Nephron progenitor cell (in vitro differentiated cells): ENCODE results near the gene SEC22A.

Experiments
- DNase-seq: peaks from one replicate; pipeline ENCODE4 v3.0.0; 2021
- H3K27ac Mint-ChIP-seq: 2 replicates; pipeline ENCODE4 v1.8.0; 2021; ENCODE audit warnings: mild to moderate bottlenecking, moderate library complexity, mixed read lengths
- H3K27me3 Mint-ChIP-seq: 2 replicates; pipeline ENCODE4 v1.8.0; 2021; ENCODE audit warnings: mild to moderate bottlenecking, low read depth, mixed read lengths; ENCODE audit not compliant: poor library complexity
- H3K36me3 Mint-ChIP-seq: 2 replicates; pipeline ENCODE4 v1.8.0; 2021; ENCODE audit warnings: low read depth, mixed read lengths
- H3K4me1 Mint-ChIP-seq: 2 replicates; pipeline ENCODE4 v1.8.0; 2021; ENCODE audit warnings: mixed read lengths
- H3K4me3 Mint-ChIP-seq: 2 replicates; pipeline ENCODE4 v1.8.0; 2021; ENCODE audit warnings: mild to moderate bottlenecking, moderate library complexity, mixed read lengths
- H3K9me3 Mint-ChIP-seq: 2 replicates; pipeline ENCODE4 v1.8.0; 2021; ENCODE audit warnings: mild to moderate bottlenecking, moderate library complexity, mixed read lengths
- TF ChIP-seq, protein P1 (sequence below): fragments of 200-600 bp; sonication (generic); IDR thresholded peaks from 2 replicates; pipeline ENCODE4 v1.5.0; 2021; ENCODE audit warnings: antibody characterized with exemption

Gene SEC22A

DNA sequence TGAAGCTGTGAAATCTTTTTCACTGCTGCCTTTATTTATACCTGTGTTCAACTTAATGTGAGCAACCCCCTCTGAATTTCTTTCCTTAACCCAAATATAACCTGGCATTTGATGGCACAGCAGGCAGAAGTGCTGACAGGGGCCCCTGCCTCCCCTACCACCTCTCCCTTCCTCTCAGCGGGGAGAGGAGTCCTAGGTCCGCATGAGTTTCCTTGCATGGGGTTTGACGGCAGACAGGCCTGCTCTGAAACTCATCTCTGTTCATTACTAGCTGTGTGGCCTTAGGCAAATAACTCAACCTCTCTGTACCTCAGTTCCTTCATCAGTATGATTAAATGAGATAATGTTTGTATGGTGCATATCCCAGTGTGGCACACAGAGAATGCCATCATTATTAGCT lies 79.7 kb downstream of the SEC22A start:
- Mint-ChIP-seq H3K27me3 (peaks cover 21% of the 10 kb centered on the region), H3K36me3 (no peaks in the 10 kb centered on the region), H3K9me3 (no peaks in the 10 kb centered on the region), H3K27ac (no peak overlapping the region), H3K4me3 (no peak overlapping the region), H3K4me1 (no peaks in the 10 kb centered on the region)
- TF ChIP-seq, protein P1, sequence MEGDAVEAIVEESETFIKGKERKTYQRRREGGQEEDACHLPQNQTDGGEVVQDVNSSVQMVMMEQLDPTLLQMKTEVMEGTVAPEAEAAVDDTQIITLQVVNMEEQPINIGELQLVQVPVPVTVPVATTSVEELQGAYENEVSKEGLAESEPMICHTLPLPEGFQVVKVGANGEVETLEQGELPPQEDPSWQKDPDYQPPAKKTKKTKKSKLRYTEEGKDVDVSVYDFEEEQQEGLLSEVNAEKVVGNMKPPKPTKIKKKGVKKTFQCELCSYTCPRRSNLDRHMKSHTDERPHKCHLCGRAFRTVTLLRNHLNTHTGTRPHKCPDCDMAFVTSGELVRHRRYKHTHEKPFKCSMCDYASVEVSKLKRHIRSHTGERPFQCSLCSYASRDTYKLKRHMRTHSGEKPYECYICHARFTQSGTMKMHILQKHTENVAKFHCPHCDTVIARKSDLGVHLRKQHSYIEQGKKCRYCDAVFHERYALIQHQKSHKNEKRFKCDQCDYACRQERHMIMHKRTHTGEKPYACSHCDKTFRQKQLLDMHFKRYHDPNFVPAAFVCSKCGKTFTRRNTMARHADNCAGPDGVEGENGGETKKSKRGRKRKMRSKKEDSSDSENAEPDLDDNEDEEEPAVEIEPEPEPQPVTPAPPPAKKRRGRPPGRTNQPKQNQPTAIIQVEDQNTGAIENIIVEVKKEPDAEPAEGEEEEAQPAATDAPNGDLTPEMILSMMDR = no peak
- no peak for DNase-seq

DNA sequence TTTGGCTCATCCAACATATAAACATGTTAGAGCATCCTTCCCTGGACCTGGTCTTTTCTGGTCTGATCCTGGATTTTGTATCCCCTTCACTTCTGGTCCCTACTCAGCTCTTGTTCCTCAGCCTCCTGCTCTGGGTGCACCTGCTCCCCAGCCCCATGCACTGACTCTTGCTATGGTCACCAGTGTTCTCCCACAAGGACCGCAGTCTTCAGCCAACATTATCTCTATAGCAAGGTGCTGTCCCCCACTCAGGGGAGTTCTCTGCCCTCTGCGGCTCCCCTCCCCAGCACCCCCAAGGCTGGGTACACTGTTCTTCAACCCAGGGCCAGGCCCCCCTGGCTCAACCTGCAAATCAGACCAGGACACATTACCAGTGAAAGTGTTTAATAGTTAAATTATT lies 80.2 kb downstream of the SEC22A start:
- TF ChIP-seq, protein P1 = no peak
- no peak overlapping the region for H3K4me3 Mint-ChIP-seq
- peaks cover 21% of the 10 kb centered on the region for H3K27me3 Mint-ChIP-seq
- H3K27ac Mint-ChIP-seq = no peak overlapping the region
- H3K9me3 Mint-ChIP-seq = no peaks in the 10 kb centered on the region
- no peak for DNase-seq
- no peaks in the 10 kb centered on the region for H3K4me1 Mint-ChIP-seq
- H3K36me3 Mint-ChIP-seq = no peaks in the 10 kb centered on the region

DNA sequence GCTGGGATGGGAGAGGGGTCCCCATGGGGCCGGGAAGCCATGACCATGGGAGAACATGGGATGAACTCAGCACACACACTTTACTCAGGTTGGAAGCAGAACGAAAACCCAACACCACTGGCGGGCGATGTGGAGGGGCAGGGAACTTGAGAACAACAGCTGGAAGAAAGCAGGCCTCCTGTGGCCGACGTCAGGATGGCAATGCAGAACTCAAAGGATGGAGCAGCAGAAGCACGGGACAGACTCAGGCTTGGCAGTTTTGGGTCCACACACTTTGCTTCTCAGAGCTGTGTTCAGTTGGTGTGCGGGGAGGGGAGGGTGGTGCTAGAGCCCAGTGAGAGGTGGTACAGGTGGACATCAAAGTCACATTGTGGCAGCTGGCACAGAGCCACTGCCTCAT lies 80.7 kb downstream of the SEC22A start:
- Mint-ChIP-seq H3K4me3 (no peak overlapping the region), H3K4me1 (no peaks in the 10 kb centered on the region), H3K9me3 (no peaks in the 10 kb centered on the region), H3K27ac (no peak overlapping the region), H3K27me3 (peaks cover 25% of the 10 kb centered on the region), H3K36me3 (no peaks in the 10 kb centered on the region)
- no peak for DNase-seq
- TF ChIP-seq, protein P1 = no peak

DNA sequence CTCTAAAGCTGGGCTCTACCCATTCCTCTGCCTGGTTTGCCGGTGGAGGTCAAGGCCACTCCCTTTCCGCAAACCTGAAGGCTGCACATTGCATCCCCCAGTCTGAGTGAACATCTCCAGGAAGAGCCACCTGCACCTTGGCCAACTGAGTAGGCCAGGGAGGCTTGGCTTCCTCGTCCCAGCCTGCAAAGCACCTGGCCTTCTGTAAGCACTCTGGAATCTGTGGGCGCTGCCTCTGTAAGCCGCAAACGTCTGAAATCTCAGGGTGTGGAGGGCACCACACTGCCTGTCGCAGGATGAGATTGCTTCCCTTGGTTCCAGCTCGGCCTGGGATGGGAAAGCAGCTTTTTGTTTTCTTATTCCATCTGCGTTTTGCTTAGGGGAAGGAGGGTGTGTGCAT lies 81.3 kb downstream of the SEC22A start:
- H3K36me3 Mint-ChIP-seq = no peaks in the 10 kb centered on the region
- no peaks in the 10 kb centered on the region for H3K9me3 Mint-ChIP-seq
- no peak overlapping the region for H3K27ac Mint-ChIP-seq
- no peak for DNase-seq
- H3K4me3 Mint-ChIP-seq = no peak overlapping the region
- no peaks in the 10 kb centered on the region for H3K4me1 Mint-ChIP-seq
- TF ChIP-seq, protein P1 = no peak
- peaks cover 25% of the 10 kb centered on the region for H3K27me3 Mint-ChIP-seq

DNA sequence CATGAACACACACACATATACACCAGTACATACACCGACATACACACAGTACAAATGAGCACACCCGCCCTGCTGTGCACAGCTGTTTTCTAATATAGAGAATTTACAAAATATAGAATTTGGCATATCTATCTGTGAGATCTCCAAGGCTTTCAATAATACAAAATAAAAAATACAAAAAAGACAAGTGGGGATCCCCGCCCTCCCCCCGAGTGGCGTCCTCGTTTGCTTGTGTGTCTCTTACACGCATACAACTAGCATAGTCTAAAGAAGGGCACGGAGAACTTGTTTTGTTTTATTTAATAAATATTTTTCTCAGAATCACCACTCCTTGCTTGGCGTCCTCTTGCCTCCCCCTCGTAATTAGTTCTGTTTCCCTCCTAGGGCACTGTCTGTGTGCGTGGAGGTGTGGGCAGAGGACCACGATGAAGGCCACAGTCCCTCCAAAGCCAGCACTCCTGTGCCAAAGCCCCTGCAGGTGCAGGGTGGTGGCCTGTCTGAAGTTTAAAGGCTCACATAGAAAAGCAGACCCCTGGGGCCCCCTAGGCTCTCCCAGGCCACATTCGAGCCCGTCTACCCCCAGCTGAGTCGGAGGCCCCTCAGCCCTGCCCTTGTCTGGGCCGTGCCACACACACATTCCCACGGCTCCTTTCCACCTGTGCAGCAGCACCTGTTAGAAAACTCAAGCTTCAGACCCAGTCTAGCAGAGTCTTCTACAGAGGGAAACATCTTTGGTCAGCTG lies 82.1 kb downstream of the SEC22A start:
- Mint-ChIP-seq H3K4me3 (no peak overlapping the region), H3K27ac (no peak overlapping the region), H3K27me3 (peaks cover 25% of the 10 kb centered on the region), H3K9me3 (no peaks in the 10 kb centered on the region), H3K36me3 (no peaks in the 10 kb centered on the region), H3K4me1 (no peaks in the 10 kb centered on the region)
- no peak for DNase-seq
- TF ChIP-seq, protein P1 = no peak

DNA sequence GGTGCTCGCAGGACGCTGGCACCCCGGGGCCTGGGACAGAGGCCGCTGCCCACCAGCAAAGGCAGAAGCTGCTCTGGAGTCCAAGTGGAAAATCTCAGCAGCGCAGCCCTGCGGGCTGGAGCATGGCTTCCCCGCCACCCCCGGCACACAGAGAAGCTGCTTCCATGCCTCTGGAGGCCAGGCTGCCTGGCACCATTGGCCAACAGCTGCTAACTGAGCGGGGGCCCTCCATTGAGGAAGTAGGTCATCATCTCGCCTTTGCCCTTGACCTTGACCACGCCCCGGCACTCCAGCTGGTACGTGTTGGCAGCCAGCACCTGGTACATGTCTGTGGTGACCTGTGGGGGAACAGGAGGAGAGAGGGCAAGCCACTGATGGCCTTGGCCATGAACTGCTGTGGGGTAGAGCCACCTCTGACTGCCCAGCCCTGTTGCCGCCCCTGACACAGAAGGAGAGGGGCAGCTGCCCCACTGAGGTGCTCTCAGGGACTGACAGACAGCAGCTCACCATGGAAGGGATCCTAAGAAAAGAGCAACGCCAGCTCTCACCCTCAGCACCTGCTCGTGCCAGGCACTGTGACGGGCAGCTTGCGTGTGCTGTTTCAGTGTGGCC lies 82.8 kb downstream of the SEC22A start:
- H3K9me3 Mint-ChIP-seq = no peaks in the 10 kb centered on the region
- no peaks in the 10 kb centered on the region for H3K36me3 Mint-ChIP-seq
- H3K4me1 Mint-ChIP-seq = no peaks in the 10 kb centered on the region
- no peak overlapping the region for H3K27ac Mint-ChIP-seq
- H3K27me3 Mint-ChIP-seq = peaks cover 23% of the 10 kb centered on the region
- no peak for DNase-seq
- H3K4me3 Mint-ChIP-seq = no peak overlapping the region
- TF ChIP-seq, protein P1 = no peak
